Bronchial epithelial cell (primary cell): ENCODE results near the gene CMA1. TPM values are rescaled to one million over a fixed set of nuclear protein-coding genes. Genes with fewer than 3 reads are reported as not detected.

ENCODE experiments used
- DNase-seq: peaks from one replicate; pipeline ENCODE4 v3.0.0-alpha.2; 2010; ENCODE audit warnings: low read depth
- FAIRE-seq: peaks from 2 replicates; lab custom pipeline; 2011; peaks lifted over from hg19 to GRCh38; lab: Jason Lieb, UNC
- H3K27me3 ChIP-seq: 2 replicates; pipeline ENCODE4 v1.5.1; 2011; ENCODE audit warnings: low read length; ENCODE audit not compliant: control insufficient read depth, insufficient read depth
- H3K36me3 ChIP-seq: 2 replicates; pipeline ENCODE4 v1.5.1; 2011; ENCODE audit warnings: low read length; ENCODE audit not compliant: control insufficient read depth, insufficient read depth
- H3K4me3 ChIP-seq: 2 replicates; pipeline ENCODE4 v1.5.1; 2011; ENCODE audit warnings: mild to moderate bottlenecking, low read depth, low read length, control low read depth
- total RNA-seq: library from RNA; depleted of rRNA; stranded (reverse); fragments of >200 nt; gene quantifications from 2 replicates; pipeline ENCODE4 v1.2.1, GENCODE V29; 2014
- TF ChIP-seq, protein P1 (sequence below): IDR thresholded peaks from 2 replicates; pipeline ENCODE4 v1.5.1; 2011; ENCODE audit warnings: mild to moderate bottlenecking, moderate library complexity, low read length, control low read depth, inconsistent platforms; ENCODE audit not compliant: insufficient read depth, severe bottlenecking

The CMA1 gene
- total RNA-seq, 1 donor from 2014 or later, result not detected

DNA sequence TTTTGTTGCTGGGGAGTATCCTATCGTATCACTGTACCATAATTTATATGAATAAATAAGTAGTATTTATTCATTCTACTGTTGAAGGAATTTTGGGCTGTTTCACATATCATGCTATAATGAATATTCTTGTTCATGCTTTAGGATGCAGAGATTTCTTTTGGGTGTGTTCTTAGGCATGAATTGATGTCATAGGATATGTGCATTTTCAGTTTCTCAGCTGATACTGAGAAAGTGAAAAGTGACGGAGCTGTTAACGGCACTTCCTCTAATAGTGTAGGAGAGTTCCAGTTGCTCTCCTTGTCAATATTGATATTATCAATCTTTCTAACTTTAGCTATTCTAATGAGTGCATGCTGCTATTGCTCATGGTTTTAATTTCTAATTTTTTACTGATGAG lies 42.3 kb downstream of the CMA1 start:
- DNase-seq, result no peak
- no peak for FAIRE-seq
- TF ChIP-seq, protein P1, sequence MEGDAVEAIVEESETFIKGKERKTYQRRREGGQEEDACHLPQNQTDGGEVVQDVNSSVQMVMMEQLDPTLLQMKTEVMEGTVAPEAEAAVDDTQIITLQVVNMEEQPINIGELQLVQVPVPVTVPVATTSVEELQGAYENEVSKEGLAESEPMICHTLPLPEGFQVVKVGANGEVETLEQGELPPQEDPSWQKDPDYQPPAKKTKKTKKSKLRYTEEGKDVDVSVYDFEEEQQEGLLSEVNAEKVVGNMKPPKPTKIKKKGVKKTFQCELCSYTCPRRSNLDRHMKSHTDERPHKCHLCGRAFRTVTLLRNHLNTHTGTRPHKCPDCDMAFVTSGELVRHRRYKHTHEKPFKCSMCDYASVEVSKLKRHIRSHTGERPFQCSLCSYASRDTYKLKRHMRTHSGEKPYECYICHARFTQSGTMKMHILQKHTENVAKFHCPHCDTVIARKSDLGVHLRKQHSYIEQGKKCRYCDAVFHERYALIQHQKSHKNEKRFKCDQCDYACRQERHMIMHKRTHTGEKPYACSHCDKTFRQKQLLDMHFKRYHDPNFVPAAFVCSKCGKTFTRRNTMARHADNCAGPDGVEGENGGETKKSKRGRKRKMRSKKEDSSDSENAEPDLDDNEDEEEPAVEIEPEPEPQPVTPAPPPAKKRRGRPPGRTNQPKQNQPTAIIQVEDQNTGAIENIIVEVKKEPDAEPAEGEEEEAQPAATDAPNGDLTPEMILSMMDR, result no peak
- H3K4me3 ChIP-seq, result no peak overlapping the region
- no peaks in the 10 kb centered on the region for H3K36me3 ChIP-seq
- H3K27me3 ChIP-seq, result no peaks in the 10 kb centered on the region

DNA sequence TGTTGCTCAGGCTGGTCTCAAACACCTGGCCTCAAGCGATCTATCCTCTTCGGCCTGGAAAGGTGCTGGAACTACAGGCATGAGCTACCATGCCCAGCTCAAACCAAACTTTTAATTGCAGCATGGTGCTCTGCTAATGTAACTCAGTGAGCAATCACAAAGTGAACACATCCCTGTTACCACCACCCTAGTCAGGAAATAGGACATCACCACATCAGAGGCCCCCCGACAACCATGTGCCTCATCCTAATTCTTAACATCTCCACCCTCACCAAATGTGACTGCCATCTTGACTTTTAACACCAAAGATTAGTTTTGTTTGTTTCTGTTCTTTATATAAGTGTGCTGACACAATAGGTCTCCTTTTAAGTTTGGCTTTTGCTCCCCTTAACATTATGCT lies 42.7 kb downstream of the CMA1 start:
- H3K36me3 ChIP-seq, result no peaks in the 10 kb centered on the region
- no peaks in the 10 kb centered on the region for H3K27me3 ChIP-seq
- FAIRE-seq (no peak), DNase-seq (no peak)
- TF ChIP-seq, protein P1, result no peak
- H3K4me3 ChIP-seq, result no peak overlapping the region

DNA sequence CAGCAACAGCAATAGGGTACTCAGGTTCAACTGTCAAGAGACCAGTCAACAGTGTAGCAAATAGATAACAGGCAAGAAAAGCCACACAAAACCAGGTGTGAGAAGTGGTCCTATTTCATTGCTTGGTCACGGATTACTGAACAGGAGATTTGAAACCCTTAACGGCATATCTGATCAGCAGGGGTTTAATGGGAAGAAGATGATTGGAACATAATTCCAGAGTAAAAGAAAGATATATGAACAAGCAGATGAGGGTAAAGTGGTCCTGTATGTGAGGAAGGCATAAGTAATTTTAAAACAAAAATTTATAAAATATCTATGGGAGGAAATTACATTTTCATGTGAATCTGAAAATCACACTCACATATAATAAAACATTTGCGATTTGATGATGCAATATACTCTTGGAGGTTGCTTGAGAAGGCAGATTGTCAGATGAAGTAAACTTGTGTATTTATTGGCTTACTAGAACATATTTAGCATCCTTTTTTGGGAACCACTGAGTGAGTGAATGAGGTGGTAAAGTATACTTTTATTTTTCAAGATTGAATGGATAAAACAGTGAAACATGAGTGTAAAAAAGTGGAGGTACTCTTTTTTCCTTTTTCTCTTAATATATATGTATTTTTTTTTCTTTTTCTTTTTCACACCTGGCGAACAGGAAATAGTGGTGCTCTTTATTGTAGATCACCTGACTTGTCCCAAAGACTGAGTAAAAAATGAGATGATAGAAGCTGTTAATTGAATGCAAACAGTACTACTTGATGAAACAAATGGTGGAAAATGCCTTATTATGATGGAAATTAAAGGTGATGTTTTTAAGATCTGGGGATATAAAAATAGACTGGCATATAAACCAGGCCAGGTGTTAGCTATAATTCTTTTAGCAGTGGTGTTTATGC lies 43.9 kb downstream of the CMA1 start:
- TF ChIP-seq, protein P1, result no peak
- Histone ChIP-seq H3K36me3 (no peaks in the 10 kb centered on the region), H3K27me3 (no peaks in the 10 kb centered on the region), H3K4me3 (no peak overlapping the region)
- FAIRE-seq (no peak), DNase-seq (no peak)

DNA sequence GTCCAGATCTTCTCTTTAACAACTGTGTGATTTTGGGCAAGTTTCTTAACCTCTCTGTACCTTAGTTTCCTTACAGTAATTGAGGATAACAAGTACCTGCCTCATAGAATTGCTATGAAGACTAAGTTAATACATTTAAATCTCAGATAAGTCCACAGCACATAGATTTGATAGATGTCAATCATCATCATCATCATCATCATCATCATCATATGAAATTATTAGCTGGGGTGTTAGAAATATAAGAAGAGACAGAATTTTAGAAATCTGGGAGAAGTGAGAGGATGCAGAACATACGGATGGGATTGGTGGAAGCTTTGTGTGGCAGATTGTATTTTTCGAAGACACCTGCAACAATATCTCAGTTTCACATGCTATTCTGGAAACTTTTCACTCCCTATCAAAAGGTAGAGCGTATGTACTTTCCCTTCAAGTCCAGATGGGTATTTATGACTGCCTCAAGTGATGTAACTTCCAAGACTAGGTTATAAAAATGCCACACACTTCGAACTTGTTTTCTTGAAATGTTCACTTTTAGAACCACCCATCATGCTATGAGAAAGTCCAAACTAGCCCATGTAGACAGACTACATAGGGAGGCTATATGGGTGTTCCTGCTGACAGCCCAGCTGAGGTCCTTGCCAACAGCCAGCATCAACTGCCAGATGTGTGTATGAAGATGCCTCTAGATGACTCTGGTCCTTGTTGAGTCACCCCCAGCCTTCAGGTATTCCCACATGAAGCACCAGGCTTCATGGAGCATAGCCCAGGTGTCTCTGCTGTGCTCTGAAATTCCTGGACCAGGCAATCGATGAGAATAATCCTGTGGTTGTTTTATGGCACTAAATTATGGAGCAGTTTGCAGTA lies 44.8 kb downstream of the CMA1 start:
- FAIRE-seq, result no peak
- Histone ChIP-seq H3K36me3 (no peaks in the 10 kb centered on the region), H3K27me3 (no peaks in the 10 kb centered on the region), H3K4me3 (no peak overlapping the region)
- no peak for DNase-seq
- TF ChIP-seq, protein P1, result no peak

DNA sequence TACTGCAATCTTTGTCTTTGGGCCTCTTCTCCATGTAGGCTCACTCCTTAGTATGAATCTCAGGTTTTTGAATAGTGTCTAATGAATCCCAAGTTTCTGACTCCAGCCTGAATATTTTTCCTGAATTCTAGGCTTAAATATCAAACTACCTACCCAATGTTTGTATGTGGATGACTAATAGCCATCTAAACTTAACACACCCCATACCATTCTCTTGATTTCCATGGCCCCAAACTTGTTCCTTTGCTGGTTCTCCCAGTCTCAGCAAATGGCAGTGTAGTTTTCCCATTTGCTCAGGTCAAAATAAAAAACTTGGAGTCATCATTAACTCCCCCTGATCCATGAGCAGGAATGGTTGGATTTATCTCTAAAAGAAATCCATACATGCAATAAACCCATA lies 46.7 kb downstream of the CMA1 start:
- TF ChIP-seq, protein P1, result no peak
- DNase-seq (peak; percentile 67), FAIRE-seq (no peak)
- no peaks in the 10 kb centered on the region for H3K27me3 ChIP-seq
- peaks cover 1% of the 10 kb centered on the region for H3K36me3 ChIP-seq
- no peak overlapping the region for H3K4me3 ChIP-seq
